A549 (cell line): Measurements from ENCODE around the gene TMPRSS9.

Experiments
- CTCF ChIP-seq: fragments of >200 bp; sonication (Bioruptor Twin); formaldehyde crosslinking; IDR thresholded peaks from 3 replicates; pipeline ENCODE4 v1.5.1; 2016
- E2F6 ChIP-seq: IDR thresholded peaks from 2 replicates; pipeline ENCODE4 v1.6.1; 2012; ENCODE audit warnings: low read depth, borderline replicate concordance
- ESRRA ChIP-seq: fragments of 150-350 bp; IDR thresholded peaks from 2 replicates; pipeline ENCODE4 v1.6.1; 2014; ENCODE audit warnings: mild to moderate bottlenecking, low read length, borderline replicate concordance
- JUN ChIP-seq, 2 experiments: fragments of >200 bp; sonication (Bioruptor Twin); formaldehyde crosslinking; IDR thresholded peaks; 2 replicates in 1 of 2; 3 replicates in 1 of 2; pipeline ENCODE4 v1.6.1; 2016 to 2017
- POLR2A ChIP-seq: IDR thresholded peaks from 2 replicates; pipeline ENCODE4 v1.6.1; 2012; ENCODE audit warnings: mild to moderate bottlenecking, low read length
- REST ChIP-seq: fragments of 200-600 bp; sonication (generic); IDR thresholded peaks from 2 replicates; pipeline ENCODE4 v1.6.1; 2016; ENCODE audit warnings: antibody characterized with exemption, mild to moderate bottlenecking, moderate library complexity
- SREBF2 ChIP-seq: fragments of 450-650 bp; IDR thresholded peaks from 2 replicates; pipeline ENCODE4 v1.6.1; 2014; ENCODE audit warnings: mild to moderate bottlenecking, moderate library complexity
- ZNF302 ChIP-seq: fragments of 250-450 bp; sonication (Bioruptor Pico); IDR thresholded peaks from 2 replicates; pipeline ENCODE4 v1.9.0; 2021; ENCODE audit warnings: inconsistent platforms, mild to moderate bottlenecking, moderate library complexity

- TF ChIP-seq ESRRA = no peak
- TF ChIP-seq JUN (IDR thresholded peaks at IDR 0.05) = no peak
- no peak for TF ChIP-seq SREBF2
- TF ChIP-seq CTCF = no peak
- no peak for TF ChIP-seq REST
- TF ChIP-seq POLR2A = no peak
- no peak for TF ChIP-seq E2F6
- TF ChIP-seq ZNF302 = no peak
Measured at GRCh38 chr19:2334426-2334825, 25.6 kb upstream of the TMPRSS9 start.
